ENCODE data around the gene STAT5B. TPM values are rescaled to one million over a fixed set of nuclear protein-coding genes. Genes with fewer than 3 reads are reported as not detected.

STAT5B gene
- total and polyA plus RNA-seq, 2 of the 13 experiments (the other 11 are each of a cell fraction or from before 2014, with no cell fraction given): 21.0 to 42.8 TPM

DNA sequence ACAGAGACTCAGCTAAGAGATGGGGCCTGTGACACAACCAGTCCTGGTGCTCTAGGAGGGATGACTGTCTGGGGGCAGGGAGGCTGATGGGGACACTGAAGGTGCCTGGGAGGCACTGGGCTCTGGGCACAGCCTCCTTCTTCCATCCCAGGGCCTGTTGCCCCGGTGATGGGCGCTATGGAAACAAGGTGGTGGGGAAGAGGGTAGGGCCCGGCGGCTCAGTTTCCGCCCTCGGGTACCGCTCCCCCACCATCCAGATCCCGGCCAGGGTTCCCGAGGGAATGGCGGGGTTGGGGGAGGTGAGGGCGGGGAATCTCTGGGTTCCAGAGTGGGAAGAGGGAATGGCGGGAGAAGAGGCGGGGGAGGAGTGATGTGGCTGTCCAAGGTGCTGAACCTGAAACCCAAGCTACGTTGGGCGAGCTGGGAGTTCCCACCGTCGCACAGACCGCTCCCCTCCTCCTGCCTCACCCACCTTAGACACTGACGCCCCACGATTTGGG, 96.2 kb downstream of the STAT5B start (continued):
- TF ChIP-seq, protein P1, sequence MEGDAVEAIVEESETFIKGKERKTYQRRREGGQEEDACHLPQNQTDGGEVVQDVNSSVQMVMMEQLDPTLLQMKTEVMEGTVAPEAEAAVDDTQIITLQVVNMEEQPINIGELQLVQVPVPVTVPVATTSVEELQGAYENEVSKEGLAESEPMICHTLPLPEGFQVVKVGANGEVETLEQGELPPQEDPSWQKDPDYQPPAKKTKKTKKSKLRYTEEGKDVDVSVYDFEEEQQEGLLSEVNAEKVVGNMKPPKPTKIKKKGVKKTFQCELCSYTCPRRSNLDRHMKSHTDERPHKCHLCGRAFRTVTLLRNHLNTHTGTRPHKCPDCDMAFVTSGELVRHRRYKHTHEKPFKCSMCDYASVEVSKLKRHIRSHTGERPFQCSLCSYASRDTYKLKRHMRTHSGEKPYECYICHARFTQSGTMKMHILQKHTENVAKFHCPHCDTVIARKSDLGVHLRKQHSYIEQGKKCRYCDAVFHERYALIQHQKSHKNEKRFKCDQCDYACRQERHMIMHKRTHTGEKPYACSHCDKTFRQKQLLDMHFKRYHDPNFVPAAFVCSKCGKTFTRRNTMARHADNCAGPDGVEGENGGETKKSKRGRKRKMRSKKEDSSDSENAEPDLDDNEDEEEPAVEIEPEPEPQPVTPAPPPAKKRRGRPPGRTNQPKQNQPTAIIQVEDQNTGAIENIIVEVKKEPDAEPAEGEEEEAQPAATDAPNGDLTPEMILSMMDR (CRISPR knock-in tag; IDR thresholded peaks at IDR 0.05): no peak
- TF ChIP-seq ZNF614 (CRISPR knock-in tag; IDR thresholded peaks at IDR 0.05; ENCODE audit: borderline replicate concordance) (peak; percentile 60; the same call in 1 of the 2 replicates), SNAI1 (CRISPR knock-in tag; IDR thresholded peaks at IDR 0.05; ENCODE audit: borderline replicate concordance) (no peak; the same call in 1 of the 2 replicates), ARNT2 (CRISPR knock-in tag; IDR thresholded peaks at IDR 0.05; ENCODE audit: low read depth) (peak; percentile 91), SP2 (CRISPR knock-in tag; IDR thresholded peaks at IDR 0.05) (no peak), HOXA9 (CRISPR knock-in tag; IDR thresholded peaks at IDR 0.05; ENCODE audit: borderline replicate concordance) (no peak; the same call in 1 of the 2 replicates), ZNF430 (CRISPR knock-in tag; IDR thresholded peaks at IDR 0.05) (peak; percentile 92; the same call in 1 of the 2 replicates), ZNF839 (CRISPR knock-in tag; IDR thresholded peaks at IDR 0.05; ENCODE audit: borderline replicate concordance) (no peak), ZBTB7B (CRISPR knock-in tag; IDR thresholded peaks at IDR 0.05) (peak; percentile 70; the same call in 1 of the 2 replicates), RAD51 (IDR thresholded peaks at IDR 0.05; ENCODE audit: borderline replicate concordance) (no peak), POLR2G (IDR thresholded peaks at IDR 0.05; ENCODE audit: low read depth, low read length) (no peak), ZNF773 (CRISPR knock-in tag; IDR thresholded peaks at IDR 0.05; ENCODE audit: borderline replicate concordance) (peak; percentile 97), SRSF4 (IDR thresholded peaks at IDR 0.05; ENCODE audit: low read depth, low read length, poor library complexity, severe bottlenecking) (no peak), ZNF20 (CRISPR knock-in tag; IDR thresholded peaks at IDR 0.05) (0 out of 2 replicates have a peak, but pooled peaks have one; percentile 21), FOSL1 (CRISPR knock-in tag; IDR thresholded peaks at IDR 0.05; ENCODE audit: borderline replicate concordance) (no peak)
- TF ChIP-seq, protein P2, sequence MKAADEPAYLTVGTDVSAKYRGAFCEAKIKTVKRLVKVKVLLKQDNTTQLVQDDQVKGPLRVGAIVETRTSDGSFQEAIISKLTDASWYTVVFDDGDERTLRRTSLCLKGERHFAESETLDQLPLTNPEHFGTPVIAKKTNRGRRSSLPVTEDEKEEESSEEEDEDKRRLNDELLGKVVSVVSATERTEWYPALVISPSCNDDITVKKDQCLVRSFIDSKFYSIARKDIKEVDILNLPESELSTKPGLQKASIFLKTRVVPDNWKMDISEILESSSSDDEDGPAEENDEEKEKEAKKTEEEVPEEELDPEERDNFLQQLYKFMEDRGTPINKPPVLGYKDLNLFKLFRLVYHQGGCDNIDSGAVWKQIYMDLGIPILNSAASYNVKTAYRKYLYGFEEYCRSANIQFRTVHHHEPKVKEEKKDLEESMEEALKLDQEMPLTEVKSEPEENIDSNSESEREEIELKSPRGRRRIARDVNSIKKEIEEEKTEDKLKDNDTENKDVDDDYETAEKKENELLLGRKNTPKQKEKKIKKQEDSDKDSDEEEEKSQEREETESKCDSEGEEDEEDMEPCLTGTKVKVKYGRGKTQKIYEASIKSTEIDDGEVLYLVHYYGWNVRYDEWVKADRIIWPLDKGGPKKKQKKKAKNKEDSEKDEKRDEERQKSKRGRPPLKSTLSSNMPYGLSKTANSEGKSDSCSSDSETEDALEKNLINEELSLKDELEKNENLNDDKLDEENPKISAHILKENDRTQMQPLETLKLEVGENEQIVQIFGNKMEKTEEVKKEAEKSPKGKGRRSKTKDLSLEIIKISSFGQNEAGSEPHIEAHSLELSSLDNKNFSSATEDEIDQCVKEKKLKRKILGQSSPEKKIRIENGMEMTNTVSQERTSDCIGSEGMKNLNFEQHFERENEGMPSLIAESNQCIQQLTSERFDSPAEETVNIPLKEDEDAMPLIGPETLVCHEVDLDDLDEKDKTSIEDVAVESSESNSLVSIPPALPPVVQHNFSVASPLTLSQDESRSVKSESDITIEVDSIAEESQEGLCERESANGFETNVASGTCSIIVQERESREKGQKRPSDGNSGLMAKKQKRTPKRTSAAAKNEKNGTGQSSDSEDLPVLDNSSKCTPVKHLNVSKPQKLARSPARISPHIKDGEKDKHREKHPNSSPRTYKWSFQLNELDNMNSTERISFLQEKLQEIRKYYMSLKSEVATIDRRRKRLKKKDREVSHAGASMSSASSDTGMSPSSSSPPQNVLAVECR (CRISPR knock-in tag; IDR thresholded peaks at IDR 0.05; ENCODE audit: borderline replicate concordance): peak; percentile 84
- TF ChIP-seq, protein P3, sequence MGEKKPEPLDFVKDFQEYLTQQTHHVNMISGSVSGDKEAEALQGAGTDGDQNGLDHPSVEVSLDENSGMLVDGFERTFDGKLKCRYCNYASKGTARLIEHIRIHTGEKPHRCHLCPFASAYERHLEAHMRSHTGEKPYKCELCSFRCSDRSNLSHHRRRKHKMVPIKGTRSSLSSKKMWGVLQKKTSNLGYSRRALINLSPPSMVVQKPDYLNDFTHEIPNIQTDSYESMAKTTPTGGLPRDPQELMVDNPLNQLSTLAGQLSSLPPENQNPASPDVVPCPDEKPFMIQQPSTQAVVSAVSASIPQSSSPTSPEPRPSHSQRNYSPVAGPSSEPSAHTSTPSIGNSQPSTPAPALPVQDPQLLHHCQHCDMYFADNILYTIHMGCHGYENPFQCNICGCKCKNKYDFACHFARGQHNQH (CRISPR knock-in tag; IDR thresholded peaks at IDR 0.05): peak; percentile 70; the same call in 1 of the 2 replicates
- TF ChIP-seq, protein P4, sequence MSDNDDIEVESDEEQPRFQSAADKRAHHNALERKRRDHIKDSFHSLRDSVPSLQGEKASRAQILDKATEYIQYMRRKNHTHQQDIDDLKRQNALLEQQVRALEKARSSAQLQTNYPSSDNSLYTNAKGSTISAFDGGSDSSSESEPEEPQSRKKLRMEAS (IDR thresholded peaks at IDR 0.05): no peak; the same call in 1 of the 2 replicates
- TF ChIP-seq, protein P5, sequence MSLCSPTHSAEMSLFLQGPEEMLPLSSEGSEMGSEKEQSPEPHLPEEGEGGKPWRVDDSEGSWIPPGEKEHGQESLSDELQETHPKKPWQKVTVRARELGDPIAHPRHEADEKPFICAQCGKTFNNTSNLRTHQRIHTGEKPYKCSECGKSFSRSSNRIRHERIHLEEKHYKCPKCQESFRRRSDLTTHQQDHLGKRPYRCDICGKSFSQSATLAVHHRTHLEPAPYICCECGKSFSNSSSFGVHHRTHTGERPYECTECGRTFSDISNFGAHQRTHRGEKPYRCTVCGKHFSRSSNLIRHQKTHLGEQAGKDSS (CRISPR knock-in tag; IDR thresholded peaks at IDR 0.05; ENCODE audit: borderline replicate concordance, low read depth): peak; percentile 71; the same call in 1 of the 2 replicates
